ENCODE data around the gene KCND2. TPM values are rescaled to one million over a fixed set of nuclear protein-coding genes. Genes with fewer than 3 reads are reported as not detected.

KCND2 gene
- total RNA-seq, 4 donors from 2014 or later, result 0.89 to 2.1 (median 1.4) TPM

- WGBS, 2 donors, result 95% methylated on average over 3 of the region's 3 CpGs
- H3K27me3 ChIP-seq, result no peaks in the 10 kb centered on the region
- no peak overlapping the region for H3K27ac ChIP-seq
- H3K36me3 ChIP-seq, result no peaks in the 10 kb centered on the region
- TF ChIP-seq, protein P1, sequence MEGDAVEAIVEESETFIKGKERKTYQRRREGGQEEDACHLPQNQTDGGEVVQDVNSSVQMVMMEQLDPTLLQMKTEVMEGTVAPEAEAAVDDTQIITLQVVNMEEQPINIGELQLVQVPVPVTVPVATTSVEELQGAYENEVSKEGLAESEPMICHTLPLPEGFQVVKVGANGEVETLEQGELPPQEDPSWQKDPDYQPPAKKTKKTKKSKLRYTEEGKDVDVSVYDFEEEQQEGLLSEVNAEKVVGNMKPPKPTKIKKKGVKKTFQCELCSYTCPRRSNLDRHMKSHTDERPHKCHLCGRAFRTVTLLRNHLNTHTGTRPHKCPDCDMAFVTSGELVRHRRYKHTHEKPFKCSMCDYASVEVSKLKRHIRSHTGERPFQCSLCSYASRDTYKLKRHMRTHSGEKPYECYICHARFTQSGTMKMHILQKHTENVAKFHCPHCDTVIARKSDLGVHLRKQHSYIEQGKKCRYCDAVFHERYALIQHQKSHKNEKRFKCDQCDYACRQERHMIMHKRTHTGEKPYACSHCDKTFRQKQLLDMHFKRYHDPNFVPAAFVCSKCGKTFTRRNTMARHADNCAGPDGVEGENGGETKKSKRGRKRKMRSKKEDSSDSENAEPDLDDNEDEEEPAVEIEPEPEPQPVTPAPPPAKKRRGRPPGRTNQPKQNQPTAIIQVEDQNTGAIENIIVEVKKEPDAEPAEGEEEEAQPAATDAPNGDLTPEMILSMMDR (IDR thresholded peaks at IDR 0.05), result no peak
- TF ChIP-seq POLR2A (IDR thresholded peaks at IDR 0.05), result no peak
- no peaks in the 10 kb centered on the region for H3K4me1 ChIP-seq
- no peak for DNase-seq
- intact Hi-C loops (cut with DNase I), result no loop called here
- no peaks in the 10 kb centered on the region for H3K9me3 ChIP-seq
- H3K4me3 ChIP-seq (replicated peaks in 1 of 3), result no peak overlapping the region
These were observed 80.2 kb downstream of the KCND2 start for GRCh38 chr7:120353171-120353570.

DNA sequence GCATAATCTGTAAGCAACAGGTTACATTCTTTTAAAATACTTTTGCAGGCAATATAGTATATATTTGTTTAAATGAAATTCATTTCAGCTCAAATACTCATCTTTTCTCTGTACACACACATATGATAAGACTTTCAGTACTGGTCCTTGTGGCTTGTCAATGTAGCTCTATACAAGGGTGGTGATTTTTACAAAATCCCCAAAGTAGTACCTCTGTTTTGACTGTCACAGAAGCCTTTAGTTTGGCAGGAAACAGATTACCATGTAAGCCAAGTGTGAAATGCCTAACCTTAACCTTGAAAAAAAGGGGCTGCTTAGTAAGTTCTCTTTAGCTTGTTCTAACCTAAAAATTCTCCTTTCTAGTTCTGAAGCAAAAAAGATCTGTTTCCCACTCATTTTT lies 87.9 kb downstream of the KCND2 start:
- H3K9me3 ChIP-seq, result no peaks in the 10 kb centered on the region
- intact Hi-C loops (cut with DNase I), result no loop called here
- no peaks in the 10 kb centered on the region for H3K4me1 ChIP-seq
- H3K4me3 ChIP-seq (replicated peaks in 1 of 3), result no peak overlapping the region
- DNase-seq, result no peak
- TF ChIP-seq POLR2A (IDR thresholded peaks at IDR 0.05), result no peak
- TF ChIP-seq, protein P1 (IDR thresholded peaks at IDR 0.05), result no peak
- H3K27me3 ChIP-seq, result no peaks in the 10 kb centered on the region
- H3K36me3 ChIP-seq, result no peaks in the 10 kb centered on the region
- no peak overlapping the region for H3K27ac ChIP-seq

- Histone ChIP-seq H3K4me1 (no peaks in the 10 kb centered on the region), H3K4me3 (replicated peaks in 1 of 3) (no peak overlapping the region), H3K36me3 (no peaks in the 10 kb centered on the region), H3K27ac (no peak overlapping the region), H3K27me3 (no peaks in the 10 kb centered on the region), H3K9me3 (no peaks in the 10 kb centered on the region)
- intact Hi-C loops (cut with DNase I), result no loop called here
- DNase-seq, result no peak
- TF ChIP-seq, protein P1 (IDR thresholded peaks at IDR 0.05), result no peak
- TF ChIP-seq POLR2A (IDR thresholded peaks at IDR 0.05), result no peak
These were observed 90.4 kb downstream of the KCND2 start for GRCh38 chr7:120363414-120363813.

DNA sequence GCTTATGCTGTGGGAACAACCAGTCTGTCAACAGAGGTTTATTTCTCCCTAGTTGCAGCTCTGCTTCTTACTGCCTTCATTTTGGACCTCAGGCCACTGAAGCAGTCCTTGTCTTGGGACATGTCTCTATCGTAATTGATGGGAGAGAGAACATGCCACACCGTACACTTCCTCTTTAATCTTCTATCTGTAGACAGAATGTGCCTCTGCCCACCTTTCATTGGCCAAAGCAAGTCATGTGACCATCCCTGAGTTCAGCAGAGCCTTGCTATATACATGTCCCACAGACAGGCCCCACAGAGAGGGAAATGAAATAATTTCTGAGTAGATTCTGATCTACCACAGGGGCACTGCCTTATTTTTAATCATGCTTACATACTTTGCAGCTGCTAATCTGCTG lies 98.0 kb downstream of the KCND2 start:
- Histone ChIP-seq H3K9me3 (no peaks in the 10 kb centered on the region), H3K27ac (no peak overlapping the region), H3K4me3 (replicated peaks in 1 of 3) (no peak overlapping the region), H3K27me3 (no peaks in the 10 kb centered on the region), H3K4me1 (no peaks in the 10 kb centered on the region), H3K36me3 (no peaks in the 10 kb centered on the region)
- no peak for TF ChIP-seq POLR2A (IDR thresholded peaks at IDR 0.05)
- TF ChIP-seq, protein P1 (IDR thresholded peaks at IDR 0.05), result no peak
- intact Hi-C loops (cut with DNase I), result no loop called here
- WGBS, 2 donors, result 85 to 92% methylated on average over 2 of the region's 2 CpGs
- DNase-seq, result no peak

GRCh38 chr7:120373174-120373573 lies 100.2 kb downstream of the KCND2 start:
- Histone ChIP-seq H3K27ac (no peak overlapping the region), H3K9me3 (no peaks in the 10 kb centered on the region), H3K27me3 (no peaks in the 10 kb centered on the region), H3K36me3 (no peaks in the 10 kb centered on the region), H3K4me3 (replicated peaks in 1 of 3) (no peak overlapping the region), H3K4me1 (no peaks in the 10 kb centered on the region)
- intact Hi-C loops (cut with DNase I), result no loop called here
- TF ChIP-seq, protein P1 (IDR thresholded peaks at IDR 0.05), result no peak
- no peak for TF ChIP-seq POLR2A (IDR thresholded peaks at IDR 0.05)
- DNase-seq, result no peak

Measured in thyroid gland (tissue), 4 donors.